ENCODE measurements around the gene WFS1. TPM values are rescaled to one million over a fixed set of nuclear protein-coding genes. Genes with fewer than 3 reads are reported as not detected.

Gene WFS1
- total RNA-seq, 1 experiment from 2014 or later, result 10.9 TPM

DNA sequence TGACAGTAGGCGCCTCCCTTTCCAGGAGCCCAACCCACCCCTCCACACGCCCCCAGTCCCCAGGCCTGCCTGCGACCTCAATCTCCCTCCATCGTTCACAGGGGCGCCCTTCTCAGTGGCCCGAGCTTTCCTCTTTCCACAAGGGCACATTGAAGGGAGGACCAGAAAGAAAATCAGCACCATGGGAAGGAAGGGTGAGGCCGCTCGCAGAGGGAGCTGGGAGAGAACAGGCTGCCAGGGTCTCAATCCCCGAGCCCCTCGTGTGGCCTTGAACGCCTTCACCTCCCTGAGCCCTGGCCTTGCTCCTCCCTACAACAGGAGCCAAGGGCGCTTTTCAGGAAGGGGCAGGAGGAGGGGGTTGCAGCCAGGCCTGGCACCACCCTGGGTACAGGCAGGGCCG lies 66.5 kb downstream of the WFS1 start:
- in situ Hi-C loops (cut with HindIII; ENCODE audit: low pct_unique_long_range_greater_than_20kb, low sequenced_read_pairs), result no loop called here
- DNase-seq (ENCODE audit: low read depth, low spot score), result no peak

DNA sequence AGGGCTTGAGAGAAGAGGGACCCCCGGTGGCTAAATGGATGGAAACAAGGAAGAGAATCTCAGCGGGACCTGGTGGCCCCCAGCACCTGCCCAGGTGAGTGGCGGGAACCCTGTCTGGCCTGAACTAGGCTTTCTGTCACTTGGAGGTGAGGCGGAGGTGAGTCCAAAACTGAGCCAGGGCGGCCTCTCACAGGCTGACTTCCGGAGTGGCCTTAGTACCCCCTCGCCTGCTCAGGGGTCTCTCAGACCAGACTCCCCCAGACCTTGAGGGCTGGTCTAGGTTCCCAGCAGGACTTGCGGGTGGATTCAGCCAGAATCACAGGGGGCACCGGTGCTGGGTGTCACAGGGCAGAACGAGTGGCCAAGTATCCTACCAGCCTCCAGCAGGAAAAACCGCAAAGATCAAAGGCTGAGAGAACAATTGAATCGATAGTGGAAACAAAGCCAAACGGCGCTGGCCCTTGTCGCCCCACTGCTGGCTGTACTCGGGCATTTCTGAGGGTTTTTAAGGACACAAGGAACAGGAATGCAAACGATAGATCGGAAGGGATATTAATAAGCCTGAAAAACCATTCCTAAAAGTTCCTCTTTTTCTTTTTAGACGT lies 67.8 kb downstream of the WFS1 start:
- in situ Hi-C loops (cut with HindIII; ENCODE audit: low pct_unique_long_range_greater_than_20kb, low sequenced_read_pairs), result no loop called here
- no peak for DNase-seq (ENCODE audit: low read depth, low spot score)

DNA sequence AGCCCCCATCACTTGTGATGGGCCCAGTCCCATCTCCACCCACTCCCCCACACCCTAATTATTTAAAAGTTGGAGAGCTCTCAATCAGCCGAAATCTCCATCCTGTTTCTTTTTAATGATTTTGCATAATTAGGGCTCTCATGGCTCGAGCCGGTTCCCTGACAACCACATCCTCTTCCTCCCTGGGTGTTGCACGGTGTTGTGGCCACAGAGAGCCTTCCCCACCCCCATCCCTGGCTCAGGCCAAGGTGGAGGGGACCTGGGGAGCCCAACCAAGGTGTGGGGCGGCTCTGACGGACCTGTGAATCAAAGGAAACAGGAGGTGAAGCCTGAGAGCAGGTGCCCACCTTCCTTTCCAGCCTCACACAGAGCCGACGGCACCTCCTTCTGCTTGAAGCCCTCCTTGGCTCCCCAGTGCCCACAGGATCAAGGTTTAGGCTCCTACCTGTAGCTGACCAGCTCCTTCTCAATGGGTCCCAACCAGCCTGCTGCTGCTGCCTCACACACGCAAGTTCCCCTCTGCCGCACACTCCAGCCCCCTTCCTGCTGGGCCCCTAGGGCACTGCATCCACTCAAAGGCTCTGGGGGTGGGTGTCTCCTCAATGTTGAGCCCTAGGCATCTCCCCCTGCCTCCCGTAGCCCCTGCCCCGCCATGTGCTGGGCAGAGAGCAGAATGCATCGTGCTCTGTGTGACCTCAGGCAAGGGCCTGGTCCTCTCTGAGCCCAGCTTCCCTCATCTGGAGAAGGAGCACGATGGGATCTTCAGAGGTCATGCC lies 68.7 kb downstream of the WFS1 start:
- no peak for DNase-seq (ENCODE audit: low read depth, low spot score)
- in situ Hi-C loops (cut with HindIII; ENCODE audit: low pct_unique_long_range_greater_than_20kb, low sequenced_read_pairs), result no loop called here

DNA sequence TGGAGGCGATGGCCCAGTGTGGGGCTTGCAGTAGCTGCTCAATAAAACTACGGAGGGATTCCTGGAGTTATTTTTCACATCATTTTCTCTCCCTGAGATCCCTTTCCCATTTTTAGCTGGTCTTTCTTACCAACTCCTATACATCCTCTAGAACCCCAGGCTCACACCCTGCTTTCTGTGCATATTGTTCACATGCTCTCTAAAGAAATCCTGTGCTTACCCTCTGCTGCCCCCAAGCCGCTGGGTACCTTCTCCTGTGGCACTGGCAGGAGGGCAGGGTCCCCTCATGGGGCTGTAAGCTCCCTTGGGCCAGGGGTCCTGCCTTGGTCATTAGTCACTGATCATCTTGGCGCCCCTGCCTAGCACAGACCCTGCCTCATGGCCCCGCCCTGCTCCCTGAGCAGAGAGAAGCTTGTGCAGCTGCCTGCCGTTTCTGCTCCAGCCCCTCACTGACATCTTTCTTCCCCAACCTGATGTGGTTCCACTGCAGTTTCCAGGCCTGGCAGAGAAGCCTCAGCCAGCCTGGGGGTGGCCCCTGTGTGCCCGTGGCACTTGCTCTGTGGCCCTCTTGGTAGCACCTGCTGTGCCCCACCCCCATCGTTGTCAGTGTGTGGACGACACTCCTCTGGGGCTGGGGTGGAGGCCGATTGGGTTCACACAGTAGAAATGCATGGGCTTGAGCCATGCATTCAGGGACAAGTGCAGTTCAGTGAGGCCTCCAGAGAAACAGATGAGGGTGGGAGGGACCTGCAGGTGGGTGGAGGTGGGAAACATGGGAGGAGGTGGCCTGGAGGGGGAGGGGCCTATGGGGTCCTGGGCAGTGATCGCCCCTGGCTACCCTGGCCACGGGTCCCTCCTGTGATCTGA lies 69.5 kb downstream of the WFS1 start:
- no peak for DNase-seq (ENCODE audit: low read depth, low spot score)
- in situ Hi-C loops (cut with HindIII; ENCODE audit: low pct_unique_long_range_greater_than_20kb, low sequenced_read_pairs), result no loop called here

DNA sequence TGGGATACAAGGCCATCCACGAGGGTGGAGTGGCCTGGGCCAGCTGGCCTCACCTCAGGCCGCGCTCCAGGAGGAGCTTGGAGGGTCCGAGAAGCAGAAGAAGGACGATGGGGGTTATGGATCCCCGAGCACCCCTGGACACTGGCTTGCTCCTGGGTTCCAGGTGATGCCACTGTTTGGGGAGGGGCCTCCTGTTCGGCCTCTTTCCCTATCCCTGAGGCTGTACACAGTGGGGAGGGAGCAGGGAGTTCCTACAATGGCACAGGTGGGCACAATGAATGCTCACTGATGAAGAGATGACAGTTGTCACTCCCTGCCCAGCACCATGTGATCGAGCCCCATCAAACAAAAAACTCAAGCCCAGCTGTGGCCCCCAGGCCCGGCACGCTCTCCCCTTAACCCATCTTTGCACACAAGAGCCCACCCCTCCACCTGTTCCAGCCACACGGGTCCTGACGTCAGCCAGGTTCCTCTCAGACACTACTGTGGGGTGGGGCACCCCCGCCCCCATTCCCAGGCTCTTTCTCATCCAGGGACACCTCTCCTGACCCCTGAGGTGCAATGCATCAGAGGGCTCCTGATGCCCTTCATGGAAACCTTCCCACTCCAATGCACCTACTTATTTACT lies 70.3 kb downstream of the WFS1 start:
- in situ Hi-C loops (cut with HindIII; ENCODE audit: low pct_unique_long_range_greater_than_20kb, low sequenced_read_pairs), result no loop called here
- DNase-seq (ENCODE audit: low read depth, low spot score), result no peak

DNA sequence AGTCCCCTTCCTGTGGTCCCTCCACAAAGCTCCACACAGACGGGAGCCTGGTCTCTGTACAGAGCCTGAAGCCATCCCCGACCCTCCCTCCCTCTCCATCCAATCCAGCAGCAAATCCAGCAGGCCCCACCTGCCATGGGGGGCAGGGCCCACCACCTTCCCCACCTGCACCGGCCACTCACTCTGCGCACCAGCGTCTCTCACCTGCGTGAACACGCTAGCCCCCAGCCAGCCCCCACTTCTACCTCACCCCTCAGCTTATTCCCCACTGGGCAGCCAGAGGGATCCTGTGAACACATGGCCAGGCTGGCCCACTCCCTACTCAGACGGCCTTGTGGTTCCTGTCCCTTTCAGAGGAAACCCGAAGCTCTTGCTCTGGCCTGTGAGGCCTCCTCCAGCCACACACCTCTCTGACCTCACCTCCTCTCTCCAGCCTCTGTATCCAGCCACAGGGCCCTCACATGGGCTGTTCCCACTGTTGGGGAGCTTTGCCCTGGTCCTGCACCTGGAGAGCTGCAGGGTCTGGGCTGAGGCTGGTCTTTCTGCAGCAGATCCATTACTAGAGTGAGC lies 70.9 kb downstream of the WFS1 start:
- in situ Hi-C loops (cut with HindIII; ENCODE audit: low pct_unique_long_range_greater_than_20kb, low sequenced_read_pairs), result no loop called here
- DNase-seq (ENCODE audit: low read depth, low spot score), result no peak

DNA sequence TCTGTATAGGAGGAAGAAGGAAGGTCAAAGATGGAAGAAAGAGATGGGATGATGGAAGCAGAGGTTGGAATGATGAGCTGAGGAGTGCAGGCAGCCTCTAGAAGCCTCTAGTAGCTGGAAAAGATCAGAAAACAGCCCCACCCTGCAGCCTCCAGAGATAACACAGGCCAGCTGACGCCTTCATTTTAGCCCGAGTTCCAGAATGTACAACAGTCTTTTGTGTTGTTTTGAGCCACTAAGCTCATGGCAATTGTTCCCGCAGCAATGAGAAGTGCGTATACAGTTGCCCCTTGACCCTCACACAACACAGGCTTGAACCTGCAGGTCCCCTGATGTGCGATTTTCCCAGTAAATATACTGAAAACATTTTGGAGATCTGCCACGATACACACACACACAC lies 72.0 kb downstream of the WFS1 start:
- no peak for DNase-seq (ENCODE audit: low read depth, low spot score)
- in situ Hi-C loops (cut with HindIII; ENCODE audit: low pct_unique_long_range_greater_than_20kb, low sequenced_read_pairs), result no loop called here

DNA sequence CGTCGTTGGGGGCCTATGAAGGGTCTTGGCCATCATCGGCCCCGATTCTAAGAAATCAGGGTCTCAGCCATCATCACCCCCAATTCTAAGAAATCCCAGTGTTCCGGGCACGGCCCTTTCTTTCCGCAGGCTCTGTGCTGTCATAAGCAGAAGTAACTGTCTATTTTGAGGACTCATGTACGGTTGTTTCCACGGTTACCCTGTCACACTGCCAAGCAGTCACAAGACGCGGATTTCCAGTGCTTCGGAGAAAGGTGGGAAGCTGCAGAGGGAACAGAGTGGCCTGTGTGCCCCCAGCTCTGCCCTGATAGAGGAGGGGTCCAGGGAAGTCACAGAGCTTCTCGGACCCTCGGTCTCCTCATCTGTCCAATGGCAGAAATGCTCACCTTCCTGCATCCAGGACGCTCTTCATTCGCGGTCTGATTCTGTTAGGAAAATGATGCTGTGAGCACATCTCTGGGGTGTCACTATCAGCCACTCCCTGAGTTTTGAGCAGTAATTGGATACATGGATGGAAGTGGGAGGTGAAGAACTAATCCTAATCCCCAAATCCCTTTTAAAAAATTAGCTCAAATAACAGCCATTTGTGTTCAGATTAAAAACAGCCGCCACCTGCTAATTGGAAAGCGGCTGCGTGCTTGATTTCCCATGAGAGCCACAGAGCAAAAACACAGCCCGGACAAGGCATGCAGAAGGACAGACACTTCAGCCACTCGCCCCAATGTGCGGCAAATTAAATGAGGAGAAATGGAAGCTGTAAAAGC lies 73.1 kb downstream of the WFS1 start:
- no peak for DNase-seq (ENCODE audit: low read depth, low spot score)
- in situ Hi-C loops (cut with HindIII; ENCODE audit: low pct_unique_long_range_greater_than_20kb, low sequenced_read_pairs), result no loop called here

DNA sequence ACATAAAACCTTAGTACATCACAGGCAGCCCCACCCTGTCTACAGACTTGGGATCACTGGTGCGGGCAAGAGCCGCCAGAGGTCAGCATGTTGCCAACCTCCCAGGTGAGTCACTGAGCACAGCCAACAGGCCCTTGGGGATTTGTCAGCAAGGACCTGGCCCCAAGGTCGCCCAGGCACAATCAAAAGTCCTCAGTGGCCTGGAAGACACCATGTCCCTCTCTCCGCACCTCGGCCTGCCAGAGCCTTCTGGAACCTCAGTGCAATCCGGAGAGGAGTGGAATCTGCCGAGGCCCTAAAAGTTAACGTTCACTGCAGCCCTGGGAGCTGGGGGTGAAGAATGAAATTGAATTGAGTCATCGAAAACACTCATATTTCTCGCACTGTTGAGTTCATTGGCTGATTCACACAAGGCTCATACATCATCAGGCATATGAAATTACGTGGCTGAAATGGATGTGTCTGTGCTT lies 74.3 kb downstream of the WFS1 start:
- in situ Hi-C loops (cut with HindIII; ENCODE audit: low pct_unique_long_range_greater_than_20kb, low sequenced_read_pairs), result no loop called here
- DNase-seq (ENCODE audit: low read depth, low spot score), result peak; percentile 18

DNA sequence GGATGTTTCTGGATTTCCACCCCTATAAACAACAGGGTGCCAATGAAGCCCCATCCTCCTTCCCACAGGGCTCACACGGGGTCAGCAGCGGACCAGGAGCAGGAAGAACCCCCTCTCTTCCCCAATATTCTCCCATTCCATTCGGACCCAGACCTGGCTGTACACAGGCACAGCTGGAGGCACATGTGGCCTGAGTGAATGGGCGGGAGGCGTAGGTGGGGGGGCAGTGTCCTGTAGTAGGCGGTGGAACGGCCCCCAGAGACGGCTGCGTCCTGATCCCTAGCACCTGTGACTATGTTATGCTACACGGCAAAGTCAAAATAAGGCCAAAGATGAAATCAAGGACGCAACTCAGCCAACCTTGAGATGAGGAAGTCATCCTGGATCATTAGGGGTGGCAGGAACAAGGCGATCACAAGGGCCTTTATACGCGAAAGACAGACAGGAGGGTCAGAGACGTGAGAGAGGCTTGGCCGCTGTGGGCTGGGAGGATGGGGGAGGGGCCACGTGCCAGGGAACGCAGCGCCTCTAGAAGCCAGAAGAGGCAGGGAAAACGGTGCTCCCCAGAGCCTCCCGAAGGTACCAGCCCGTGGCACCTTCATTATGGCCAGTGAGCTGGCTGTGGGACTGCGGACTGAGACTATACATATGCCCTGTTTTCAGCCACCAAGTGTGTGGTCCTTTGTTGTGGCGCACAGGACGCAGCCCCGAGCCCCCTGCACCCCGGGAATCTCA lies 75.6 kb downstream of the WFS1 start:
- no peak for DNase-seq (ENCODE audit: low read depth, low spot score)
- in situ Hi-C loops (cut with HindIII; ENCODE audit: low pct_unique_long_range_greater_than_20kb, low sequenced_read_pairs), result no loop called here

DNA sequence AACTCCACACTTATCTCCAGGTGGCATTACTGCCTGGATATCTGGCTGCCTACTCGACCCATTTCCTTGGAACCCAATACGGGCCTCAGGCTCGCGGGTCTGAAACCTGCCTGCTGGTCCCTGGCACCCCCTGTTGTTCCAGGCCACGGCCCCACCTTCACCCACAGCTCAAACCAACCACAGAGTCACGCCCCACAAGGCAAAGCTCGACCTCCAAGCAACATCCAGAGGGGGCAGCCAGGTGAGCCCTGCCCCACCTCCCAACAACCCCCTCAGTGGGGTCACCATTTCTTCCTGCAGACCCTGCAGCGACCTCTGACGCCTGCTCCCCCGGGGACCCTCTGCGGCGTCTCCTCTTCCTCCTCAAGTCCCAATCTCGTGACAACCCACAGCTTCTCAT lies 76.2 kb downstream of the WFS1 start:
- in situ Hi-C loops (cut with HindIII; ENCODE audit: low pct_unique_long_range_greater_than_20kb, low sequenced_read_pairs), result no loop called here
- no peak for DNase-seq (ENCODE audit: low read depth, low spot score)

DNA sequence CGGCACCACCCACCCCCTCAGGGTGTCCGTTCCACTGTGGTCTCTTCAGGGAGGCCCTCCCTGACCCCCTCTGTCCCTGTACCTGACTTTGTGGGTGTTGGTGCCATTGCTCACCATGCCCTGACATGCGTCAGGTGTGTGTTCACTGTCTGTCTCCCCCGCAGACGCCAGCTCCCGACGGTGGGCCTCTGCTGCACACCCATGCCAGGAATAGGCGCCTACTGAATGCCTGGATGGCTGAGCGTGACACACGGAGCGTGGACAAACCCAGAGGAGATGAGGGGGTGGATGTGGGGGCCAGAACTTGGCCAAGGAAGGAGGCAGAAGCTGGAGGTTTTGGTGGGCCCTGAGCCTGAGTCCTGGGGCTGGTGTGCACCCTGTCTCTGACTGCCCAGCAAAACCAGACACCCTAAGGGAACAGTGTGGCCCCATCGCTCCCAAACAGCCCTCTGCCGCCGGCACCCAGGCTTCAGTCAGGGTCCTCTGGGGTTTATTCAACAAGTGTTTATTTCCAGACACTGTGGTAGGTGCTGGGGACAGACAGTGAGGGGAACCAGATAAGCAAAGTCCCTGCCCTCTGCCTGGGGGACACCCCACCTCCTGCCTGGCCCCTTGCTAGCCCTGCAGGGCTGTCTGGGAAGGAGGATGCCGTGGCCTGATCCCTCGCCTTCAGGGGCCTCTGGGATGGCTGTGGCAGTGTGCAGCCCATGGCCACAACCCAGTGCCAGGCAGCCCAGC lies 76.9 kb downstream of the WFS1 start:
- in situ Hi-C loops (cut with HindIII; ENCODE audit: low pct_unique_long_range_greater_than_20kb, low sequenced_read_pairs), result no loop called here
- DNase-seq (ENCODE audit: low read depth, low spot score), result no peak

DNA sequence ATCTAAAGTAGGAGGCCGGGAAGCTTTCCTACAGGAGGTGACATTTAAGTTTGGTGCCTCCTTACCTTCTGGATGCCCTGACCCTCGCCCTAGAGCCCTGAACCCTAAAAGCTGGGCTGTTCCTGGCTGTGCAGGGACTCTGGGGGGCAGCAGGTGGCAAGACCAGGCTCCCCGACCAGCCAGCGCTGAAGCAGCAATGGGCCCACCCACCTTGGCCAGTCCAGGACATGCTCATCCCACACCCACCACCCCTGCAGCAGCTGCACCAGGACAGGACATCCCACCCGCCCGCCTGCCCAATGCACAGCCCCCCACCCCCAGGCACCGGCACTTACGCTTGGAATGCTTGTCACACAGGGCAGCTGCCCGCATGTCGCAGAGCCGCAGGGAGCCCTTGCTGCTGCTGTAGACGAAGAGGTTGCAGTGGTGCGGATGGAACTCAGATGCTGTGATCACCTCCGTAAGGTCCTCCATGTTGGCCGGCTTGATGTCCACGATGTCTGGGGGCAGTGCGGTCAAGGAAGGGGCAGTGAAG lies 77.9 kb downstream of the WFS1 start:
- no peak for DNase-seq (ENCODE audit: low read depth, low spot score)
- in situ Hi-C loops (cut with HindIII; ENCODE audit: low pct_unique_long_range_greater_than_20kb, low sequenced_read_pairs), result no loop called here

DNA sequence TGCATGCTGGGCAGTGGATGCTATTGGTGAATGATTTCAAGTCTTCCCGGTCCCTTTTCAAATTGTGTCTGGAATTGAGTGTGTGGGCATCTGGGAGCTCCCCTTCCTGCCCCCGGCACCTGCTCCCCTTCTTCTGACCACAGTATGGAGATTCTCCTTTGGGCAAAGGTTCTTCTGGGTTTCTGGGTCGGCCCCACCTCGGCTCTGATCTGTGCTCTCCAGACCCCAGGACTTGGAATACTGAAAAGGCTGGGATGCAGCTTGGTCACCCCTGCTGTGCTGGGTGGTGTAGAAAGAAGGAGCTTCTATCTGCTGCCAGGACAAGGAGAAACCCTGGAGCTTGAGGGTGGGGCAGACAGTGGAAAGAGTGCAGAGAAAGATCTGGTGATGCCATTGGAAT lies 78.8 kb downstream of the WFS1 start:
- DNase-seq (ENCODE audit: low read depth, low spot score), result no peak

DNA sequence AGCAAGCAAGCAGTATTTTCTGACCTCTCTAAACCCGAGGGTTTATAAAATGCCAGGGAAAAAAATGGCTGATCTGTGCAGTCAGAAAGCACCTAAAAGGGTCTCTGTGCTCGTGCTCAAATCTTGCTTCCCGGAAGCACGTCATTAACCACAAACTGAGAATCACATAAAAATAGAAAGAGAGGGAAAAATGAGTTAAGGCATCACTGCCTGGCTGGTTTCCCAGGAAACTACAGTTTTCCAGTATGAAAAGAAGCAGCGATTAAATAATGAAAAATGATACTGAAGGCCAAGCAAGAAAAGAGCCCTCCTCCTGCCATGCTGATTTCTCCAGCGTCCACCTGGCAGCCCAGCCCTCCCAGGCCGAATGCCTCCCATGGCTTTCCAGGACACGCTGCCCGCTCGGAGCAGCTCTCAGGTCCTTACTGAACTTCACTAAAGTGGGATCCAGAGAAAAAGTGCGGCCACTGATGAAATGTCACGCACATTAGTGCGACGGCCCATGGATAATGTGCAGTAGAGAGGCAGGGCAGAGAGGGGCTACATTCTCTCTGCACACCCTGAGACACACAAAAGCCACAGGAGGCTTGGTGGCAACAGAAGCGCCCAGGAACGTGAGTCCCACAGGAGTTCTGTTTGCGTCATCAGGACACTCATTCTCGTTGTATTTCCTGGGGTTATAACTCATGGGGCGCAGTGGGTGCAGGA lies 80.4 kb downstream of the WFS1 start:
- DNase-seq (ENCODE audit: low read depth, low spot score), result no peak
- in situ Hi-C loops (cut with HindIII; ENCODE audit: low pct_unique_long_range_greater_than_20kb, low sequenced_read_pairs), result no loop called here

More for the DNA sequence above, 78.8 kb downstream of the WFS1 start:
- in situ Hi-C loops (cut with HindIII; ENCODE audit: low pct_unique_long_range_greater_than_20kb, low sequenced_read_pairs), result no loop called here
